Rectal smooth muscle tissue (tissue), 1 donor: ENCODE results near the gene CHFR.
"Not testable (repeated sequence)": the region's sequence is repeated elsewhere in the genome, so short reads cannot be mapped to it uniquely, and the experiment has no call there.

Source experiments
- H3K27ac ChIP-seq: one replicate; pipeline ENCODE4 v1.7.0; 2013; ENCODE audit warnings: low read depth, low read length, inconsistent platforms
- H3K27me3 ChIP-seq: one replicate; pipeline ENCODE4 v1.7.0; 2013; ENCODE audit warnings: low read length; ENCODE audit not compliant: control insufficient read depth, insufficient read depth
- H3K36me3 ChIP-seq: one replicate; pipeline ENCODE4 v1.7.0; 2013; ENCODE audit warnings: low read length; ENCODE audit not compliant: control insufficient read depth, insufficient read depth
- H3K4me1 ChIP-seq: one replicate; pipeline ENCODE4 v1.7.0; 2013; ENCODE audit warnings: low read length; ENCODE audit not compliant: control insufficient read depth, insufficient read depth
- H3K4me3 ChIP-seq: one replicate; pipeline ENCODE4 v1.7.0; 2013; ENCODE audit warnings: low read length
- H3K9ac ChIP-seq: one replicate; pipeline ENCODE4 v1.7.0; 2013; ENCODE audit warnings: low read length

CHFR gene

GRCh38 chr12:132813443-132813842 is 74.0 kb downstream of the CHFR start:
- H3K4me3 ChIP-seq: no peak overlapping the region
- no peak overlapping the region for H3K9ac ChIP-seq
- H3K36me3 ChIP-seq: peaks cover 39% of the 10 kb centered on the region
- no peak overlapping the region for H3K27ac ChIP-seq
- H3K27me3 ChIP-seq: no peaks in the 10 kb centered on the region
- H3K4me1 ChIP-seq: no peaks in the 10 kb centered on the region

- no peaks in the 10 kb centered on the region for H3K4me1 ChIP-seq
- H3K36me3 ChIP-seq: peaks cover 42% of the 10 kb centered on the region
- no peak overlapping the region for H3K4me3 ChIP-seq
- no peak overlapping the region for H3K9ac ChIP-seq
- H3K27ac ChIP-seq: no peak overlapping the region
- no peaks in the 10 kb centered on the region for H3K27me3 ChIP-seq
These were observed 74.6 kb downstream of the CHFR start for GRCh38 chr12:132812631-132813305.

GRCh38 chr12:132809391-132809790 is 78.0 kb downstream of the CHFR start:
- H3K4me1 ChIP-seq, H3K9ac ChIP-seq, H3K27ac ChIP-seq, H3K4me3 ChIP-seq, H3K27me3 ChIP-seq: not testable (repeated sequence)
- H3K36me3 ChIP-seq: peaks cover 45% of the 10 kb centered on the region

- no peaks in the 10 kb centered on the region for H3K27me3 ChIP-seq
- H3K4me3 ChIP-seq: no peak overlapping the region
- H3K27ac ChIP-seq: no peak overlapping the region
- H3K9ac ChIP-seq: no peak overlapping the region
- peaks cover 43% of the 10 kb centered on the region for H3K36me3 ChIP-seq
- no peaks in the 10 kb centered on the region for H3K4me1 ChIP-seq
These were observed 79.9 kb downstream of the CHFR start for GRCh38 chr12:132807295-132808092.

GRCh38 chr12:132806857-132807256 is 80.5 kb downstream of the CHFR start:
- no peaks in the 10 kb centered on the region for H3K4me1 ChIP-seq
- no peak overlapping the region for H3K27ac ChIP-seq
- no peaks in the 10 kb centered on the region for H3K27me3 ChIP-seq
- H3K36me3 ChIP-seq: peaks cover 41% of the 10 kb centered on the region
- H3K9ac ChIP-seq: no peak overlapping the region
- no peak overlapping the region for H3K4me3 ChIP-seq

- no peak overlapping the region for H3K4me3 ChIP-seq
- no peak overlapping the region for H3K9ac ChIP-seq
- H3K36me3 ChIP-seq: peaks cover 59% of the 10 kb centered on the region
- H3K27ac ChIP-seq: no peak overlapping the region
- no peaks in the 10 kb centered on the region for H3K27me3 ChIP-seq
- H3K4me1 ChIP-seq: no peaks in the 10 kb centered on the region
These were observed 83.0 kb downstream of the CHFR start for GRCh38 chr12:132804426-132804861.

GRCh38 chr12:132803888-132804287 is 83.5 kb downstream of the CHFR start:
- H3K9ac ChIP-seq: no peak overlapping the region
- no peak overlapping the region for H3K27ac ChIP-seq
- H3K36me3 ChIP-seq: peaks cover 64% of the 10 kb centered on the region
- H3K27me3 ChIP-seq: no peaks in the 10 kb centered on the region
- H3K4me3 ChIP-seq: no peak overlapping the region
- H3K4me1 ChIP-seq: no peaks in the 10 kb centered on the region

GRCh38 chr12:132803125-132803524 is 84.3 kb downstream of the CHFR start:
- Histone ChIP-seq H3K4me3 (no peak overlapping the region), H3K9ac (no peak overlapping the region), H3K27me3 (no peaks in the 10 kb centered on the region), H3K4me1 (no peaks in the 10 kb centered on the region), H3K27ac (no peak overlapping the region), H3K36me3 (peaks cover 69% of the 10 kb centered on the region)

GRCh38 chr12:132801741-132802140 is 85.7 kb downstream of the CHFR start:
- no peak overlapping the region for H3K9ac ChIP-seq
- peaks cover 65% of the 10 kb centered on the region for H3K36me3 ChIP-seq
- H3K4me1 ChIP-seq: no peaks in the 10 kb centered on the region
- no peaks in the 10 kb centered on the region for H3K27me3 ChIP-seq
- no peak overlapping the region for H3K4me3 ChIP-seq
- no peak overlapping the region for H3K27ac ChIP-seq

GRCh38 chr12:132798836-132799235 is 88.6 kb downstream of the CHFR start:
- H3K36me3 ChIP-seq: peaks cover 56% of the 10 kb centered on the region
- H3K4me1 ChIP-seq: no peaks in the 10 kb centered on the region
- H3K27ac ChIP-seq: no peak overlapping the region
- no peak overlapping the region for H3K9ac ChIP-seq
- no peaks in the 10 kb centered on the region for H3K27me3 ChIP-seq
- H3K4me3 ChIP-seq: no peak overlapping the region

- Histone ChIP-seq H3K4me1 (no peaks in the 10 kb centered on the region), H3K27me3 (no peaks in the 10 kb centered on the region), H3K9ac (no peak overlapping the region), H3K4me3 (no peak overlapping the region), H3K27ac (no peak overlapping the region), H3K36me3 (peaks cover 54% of the 10 kb centered on the region)
These were observed 89.4 kb downstream of the CHFR start for GRCh38 chr12:132797820-132798570.

GRCh38 chr12:132795847-132796246 is 91.6 kb downstream of the CHFR start:
- Histone ChIP-seq H3K4me1 (no peaks in the 10 kb centered on the region), H3K27ac (no peak overlapping the region), H3K36me3 (peaks cover 47% of the 10 kb centered on the region), H3K9ac (no peak overlapping the region), H3K27me3 (no peaks in the 10 kb centered on the region), H3K4me3 (no peak overlapping the region)
